Measurements from ENCODE around the gene SDHD. TPM values are rescaled to one million over a fixed set of nuclear protein-coding genes. Genes with fewer than 3 reads are reported as not detected.

SDHD gene
- polyA plus RNA-seq (2011; rRNA removed) (122 and 154 TPM in 2 replicates), polyA minus RNA-seq (2011; rRNA and poly(A)+ RNA removed) (151 and 188 TPM in 2 replicates)

- H3K4me3 ChIP-seq (ENCODE audit: low read depth, low read length), result peak within 1 kb of the TSS; percentile 99
- ChIA-PET POLR2A (interaction anchor here (0.7 to 1.0 kb wide), 4 partner anchors 9 to 159 kb away, joined by 3 to 8 read pairs (median 3); no protein-coding TSS in a partner anchor), CTCF (interaction anchor here (0.8 to 3.1 kb wide), 5 partner anchors 19 to 194 kb away, joined by 3 to 12 read pairs (median 8); partner anchors contain the start of gene BCO2)
- peak; percentile 40 for TF ChIP-seq CTCF (IDR thresholded peaks at IDR 0.05; ENCODE audit: low read depth, low read length)
- no peaks in the 10 kb centered on the region for H3K27me3 ChIP-seq (ENCODE audit: control insufficient read depth, insufficient read depth, low read length)
- peak; percentile 91 for DNase-seq (ENCODE audit: low read depth, low spot score)
- peak within 1 kb of the TSS; percentile 34 for H3K27ac ChIP-seq (ENCODE audit: low read depth, low read length)
- no peaks in the 10 kb centered on the region for H3K9me3 ChIP-seq (ENCODE audit: control insufficient read depth, insufficient read depth, low read length)
Measured at GRCh38 chr11:112086422-112087191, at the start of gene SDHD, which contains the start of gene TIMM8B. Gene SDHD, plus strand, starts transcription at chr11:112086873. Its CDS starts 35 bp downstream, at chr11:112086908. Gene TIMM8B, minus strand, starts transcription at chr11:112086756. Its CDS starts 33 bp downstream, at chr11:112086723.

- H3K27me3 ChIP-seq (ENCODE audit: control insufficient read depth, insufficient read depth, low read length), result no peaks in the 10 kb centered on the region
- H3K9me3 ChIP-seq (ENCODE audit: control insufficient read depth, insufficient read depth, low read length), result no peaks in the 10 kb centered on the region
- TF ChIP-seq CTCF (IDR thresholded peaks at IDR 0.05; ENCODE audit: low read depth, low read length), result no peak
- ChIA-PET POLR2A (no interaction called here), CTCF (no interaction called here)
- no peak for DNase-seq (ENCODE audit: low read depth, low spot score)
- no peak overlapping the region for H3K4me3 ChIP-seq (ENCODE audit: low read depth, low read length)
- H3K27ac ChIP-seq (ENCODE audit: low read depth, low read length), result no peak overlapping the region
Measured at GRCh38 chr11:112037527-112037926, 49.1 kb upstream of the SDHD start.

GRCh38 chr11:112042161-112042960 lies 44.3 kb upstream of the SDHD start:
- DNase-seq (ENCODE audit: low read depth, low spot score), result no peak
- H3K27ac ChIP-seq (ENCODE audit: low read depth, low read length), result no peak overlapping the region
- no peaks in the 10 kb centered on the region for H3K9me3 ChIP-seq (ENCODE audit: control insufficient read depth, insufficient read depth, low read length)
- ChIA-PET POLR2A (no interaction called here), CTCF (interaction anchor here (0.5 kb wide), 1 partner anchor 99 kb away, joined by 5 read pairs; no protein-coding TSS in a partner anchor)
- no peak for TF ChIP-seq CTCF (IDR thresholded peaks at IDR 0.05; ENCODE audit: low read depth, low read length)
- no peaks in the 10 kb centered on the region for H3K27me3 ChIP-seq (ENCODE audit: control insufficient read depth, insufficient read depth, low read length)
- H3K4me3 ChIP-seq (ENCODE audit: low read depth, low read length), result no peak overlapping the region

DNA sequence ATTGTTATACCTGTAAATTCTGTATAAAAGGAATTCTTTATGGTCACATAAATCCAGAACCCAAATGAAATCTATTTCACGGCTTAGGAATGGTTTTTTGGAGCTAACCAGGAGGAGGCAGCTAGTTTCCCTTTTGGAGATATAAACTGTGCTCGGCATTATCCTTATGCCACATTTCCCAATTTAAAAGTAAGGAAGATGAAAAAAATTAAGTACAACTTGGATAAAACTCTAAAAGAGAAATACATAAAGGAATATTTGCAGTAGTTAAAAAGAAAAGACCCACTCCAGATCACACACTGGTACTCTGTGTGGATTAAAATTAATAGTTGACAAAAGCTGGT lies 43.7 kb upstream of the SDHD start:
- H3K27me3 ChIP-seq (ENCODE audit: control insufficient read depth, insufficient read depth, low read length), result no peaks in the 10 kb centered on the region
- TF ChIP-seq CTCF (IDR thresholded peaks at IDR 0.05; ENCODE audit: low read depth, low read length), result no peak
- no peak overlapping the region for H3K4me3 ChIP-seq (ENCODE audit: low read depth, low read length)
- no peaks in the 10 kb centered on the region for H3K9me3 ChIP-seq (ENCODE audit: control insufficient read depth, insufficient read depth, low read length)
- POLR2A ChIA-PET, result no interaction called here
- no peak for DNase-seq (ENCODE audit: low read depth, low spot score)
- CTCF ChIA-PET, result no interaction called here
- H3K27ac ChIP-seq (ENCODE audit: low read depth, low read length), result no peak overlapping the region

Measured in AG04450 (cell line).